ENCODE measurements around the gene ZNRF2.

ZNRF2 gene

DNA sequence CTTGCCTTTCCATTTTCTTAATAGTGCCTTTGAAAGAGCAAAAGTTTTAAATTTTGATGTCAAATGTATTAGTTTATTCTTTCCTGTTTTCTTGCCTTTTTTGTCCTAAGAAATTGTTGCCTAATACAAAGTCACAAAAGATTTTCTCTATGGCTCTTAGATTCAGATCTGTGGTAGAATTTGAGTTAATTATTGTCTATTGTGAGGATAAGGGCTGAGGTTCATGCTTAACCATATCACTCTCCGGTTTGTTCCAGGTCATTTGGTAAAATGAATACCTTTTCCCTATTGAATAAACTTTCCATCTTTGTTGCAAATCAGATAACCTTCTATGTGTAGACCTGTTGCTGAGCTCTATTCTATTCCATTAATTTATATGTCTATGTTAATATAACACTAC, 98.2 kb downstream of the ZNRF2 start:
- TF ChIP-seq, protein P1, sequence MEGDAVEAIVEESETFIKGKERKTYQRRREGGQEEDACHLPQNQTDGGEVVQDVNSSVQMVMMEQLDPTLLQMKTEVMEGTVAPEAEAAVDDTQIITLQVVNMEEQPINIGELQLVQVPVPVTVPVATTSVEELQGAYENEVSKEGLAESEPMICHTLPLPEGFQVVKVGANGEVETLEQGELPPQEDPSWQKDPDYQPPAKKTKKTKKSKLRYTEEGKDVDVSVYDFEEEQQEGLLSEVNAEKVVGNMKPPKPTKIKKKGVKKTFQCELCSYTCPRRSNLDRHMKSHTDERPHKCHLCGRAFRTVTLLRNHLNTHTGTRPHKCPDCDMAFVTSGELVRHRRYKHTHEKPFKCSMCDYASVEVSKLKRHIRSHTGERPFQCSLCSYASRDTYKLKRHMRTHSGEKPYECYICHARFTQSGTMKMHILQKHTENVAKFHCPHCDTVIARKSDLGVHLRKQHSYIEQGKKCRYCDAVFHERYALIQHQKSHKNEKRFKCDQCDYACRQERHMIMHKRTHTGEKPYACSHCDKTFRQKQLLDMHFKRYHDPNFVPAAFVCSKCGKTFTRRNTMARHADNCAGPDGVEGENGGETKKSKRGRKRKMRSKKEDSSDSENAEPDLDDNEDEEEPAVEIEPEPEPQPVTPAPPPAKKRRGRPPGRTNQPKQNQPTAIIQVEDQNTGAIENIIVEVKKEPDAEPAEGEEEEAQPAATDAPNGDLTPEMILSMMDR (IDR thresholded peaks at IDR 0.05; ENCODE audit: insufficient read depth, low read length, poor library complexity, severe bottlenecking), result no peak
- Histone ChIP-seq H3K36me3 (ENCODE audit: control insufficient read depth, insufficient read depth, low read length) (no peaks in the 10 kb centered on the region), H3K4me3 (replicated peaks; ENCODE audit: low read depth, low read length) (no peak overlapping the region)

DNA sequence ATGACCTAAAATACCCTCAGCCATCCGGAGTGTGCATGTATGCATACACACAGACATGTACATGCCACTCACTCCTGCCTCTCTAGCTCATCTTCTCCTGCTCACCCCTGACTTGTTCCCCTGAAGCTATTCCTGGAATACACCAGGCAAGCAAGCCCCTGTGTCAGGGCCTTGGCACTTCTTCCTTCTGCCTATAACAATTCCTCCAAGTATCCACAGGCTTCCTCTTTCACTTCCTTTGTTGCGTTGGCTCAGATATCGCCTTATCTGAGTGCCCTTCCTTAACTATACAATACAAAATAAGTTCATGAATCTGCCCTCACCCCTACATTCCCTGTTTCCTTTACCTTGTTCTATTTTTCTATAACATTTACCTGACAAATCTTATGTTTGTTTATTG, 105.4 kb downstream of the ZNRF2 start:
- H3K4me3 ChIP-seq (replicated peaks; ENCODE audit: low read depth, low read length), result no peak overlapping the region
- no peak for DNase-seq (ENCODE audit: extremely low read depth, insufficient read length)

More for the DNA sequence above, 98.2 kb downstream of the ZNRF2 start:
- no peak for DNase-seq (ENCODE audit: extremely low read depth, insufficient read length)
- H3K27me3 ChIP-seq (replicated peaks; ENCODE audit: control insufficient read depth, insufficient read depth, low read length), result no peaks in the 10 kb centered on the region

DNA sequence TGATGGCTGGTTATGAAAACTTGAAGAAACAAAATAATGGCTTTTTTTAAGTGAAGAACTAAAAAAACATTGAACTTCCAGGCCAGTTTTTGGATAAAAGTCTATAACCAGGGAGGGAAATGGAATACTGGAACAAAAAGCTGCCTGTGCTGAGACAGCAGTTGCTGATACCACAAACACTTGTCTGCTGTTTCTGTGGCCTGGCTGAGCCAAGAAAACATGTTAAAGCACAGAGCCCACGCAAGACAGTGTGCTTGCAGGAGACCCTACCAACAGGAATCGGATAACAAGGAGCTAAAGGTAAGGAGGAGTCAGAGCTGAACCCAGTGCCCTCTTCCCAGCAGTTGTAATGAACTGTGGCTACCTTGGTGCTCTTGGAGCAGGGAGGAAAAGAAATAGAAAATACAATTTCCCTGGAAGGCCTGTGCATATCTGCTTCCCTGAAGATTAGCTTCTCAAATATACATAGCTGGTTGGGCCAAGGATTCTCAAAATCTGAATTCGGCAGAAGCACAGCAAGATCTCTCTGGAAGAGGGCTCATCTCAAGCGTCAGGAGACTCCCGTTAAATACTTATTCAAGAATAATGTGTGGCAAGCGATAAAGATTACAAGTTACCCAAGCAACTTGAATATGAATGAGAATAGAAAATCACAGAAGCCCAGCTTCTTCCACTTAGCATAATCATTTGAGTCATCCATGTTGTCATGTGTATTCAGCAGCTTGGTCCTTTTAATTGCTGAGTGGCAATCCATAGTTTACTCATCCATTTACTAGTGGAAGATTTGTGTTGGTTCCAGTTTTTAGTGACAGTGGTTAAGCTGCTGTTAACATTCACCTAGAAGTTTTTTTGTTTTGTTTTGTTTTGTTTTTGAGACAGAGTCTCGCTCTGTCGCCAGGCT, 106.6 kb downstream of the ZNRF2 start:
- Histone ChIP-seq H3K27me3 (replicated peaks; ENCODE audit: control insufficient read depth, insufficient read depth, low read length) (no peaks in the 10 kb centered on the region), H3K4me3 (replicated peaks; ENCODE audit: low read depth, low read length) (no peak overlapping the region), H3K36me3 (ENCODE audit: control insufficient read depth, insufficient read depth, low read length) (no peaks in the 10 kb centered on the region)
- no peak for DNase-seq (ENCODE audit: extremely low read depth, insufficient read length)
- TF ChIP-seq, protein P1 (IDR thresholded peaks at IDR 0.05; ENCODE audit: insufficient read depth, low read length, poor library complexity, severe bottlenecking), result no peak

More for the DNA sequence above, 105.4 kb downstream of the ZNRF2 start:
- Histone ChIP-seq H3K27me3 (replicated peaks; ENCODE audit: control insufficient read depth, insufficient read depth, low read length) (no peaks in the 10 kb centered on the region), H3K36me3 (ENCODE audit: control insufficient read depth, insufficient read depth, low read length) (no peaks in the 10 kb centered on the region)
- TF ChIP-seq, protein P1 (IDR thresholded peaks at IDR 0.05; ENCODE audit: insufficient read depth, low read length, poor library complexity, severe bottlenecking), result no peak

DNA sequence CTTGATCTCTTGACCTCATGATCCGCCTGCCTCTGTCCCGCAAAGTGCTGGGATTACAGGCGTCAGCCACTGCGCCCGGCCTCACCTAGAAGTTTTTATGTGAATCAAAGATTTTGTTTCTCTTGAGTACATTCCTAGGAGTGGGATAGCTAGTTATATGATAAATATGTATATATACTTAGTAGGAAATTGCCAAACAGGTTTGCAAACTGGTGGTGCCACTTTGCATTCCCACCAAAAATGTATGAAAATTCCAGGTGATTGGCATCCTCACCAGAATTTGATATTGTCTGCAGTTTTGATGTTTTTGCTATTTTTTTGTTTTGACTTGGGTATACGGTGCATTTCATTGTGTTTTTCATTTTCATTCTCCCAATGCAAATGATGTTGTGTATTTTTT, 107.4 kb downstream of the ZNRF2 start:
- Histone ChIP-seq H3K27me3 (replicated peaks; ENCODE audit: control insufficient read depth, insufficient read depth, low read length) (no peaks in the 10 kb centered on the region), H3K4me3 (replicated peaks; ENCODE audit: low read depth, low read length) (no peak overlapping the region), H3K36me3 (ENCODE audit: control insufficient read depth, insufficient read depth, low read length) (no peaks in the 10 kb centered on the region)
- TF ChIP-seq, protein P1 (IDR thresholded peaks at IDR 0.05; ENCODE audit: insufficient read depth, low read length, poor library complexity, severe bottlenecking), result no peak
- DNase-seq (ENCODE audit: extremely low read depth, insufficient read length), result no peak

DNA sequence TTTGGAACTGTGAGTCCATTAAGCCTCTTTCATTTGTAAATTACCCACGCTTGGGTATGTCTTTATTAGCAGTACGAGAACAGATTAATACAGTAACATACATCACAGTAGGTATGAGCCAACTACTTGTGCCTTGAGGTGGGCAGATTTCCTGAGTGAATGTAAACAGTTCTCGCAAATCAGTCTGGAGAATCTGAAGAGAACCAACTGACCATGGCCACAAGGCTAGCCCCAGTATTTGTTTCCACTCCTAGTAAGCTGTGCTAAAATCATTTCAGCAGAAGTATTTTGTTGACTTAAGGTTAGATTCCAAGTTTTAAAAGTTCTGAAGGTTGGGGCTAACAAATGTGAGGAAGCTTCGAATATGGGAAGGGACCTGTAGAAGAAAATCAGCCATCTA, 111.3 kb downstream of the ZNRF2 start:
- no peaks in the 10 kb centered on the region for H3K27me3 ChIP-seq (replicated peaks; ENCODE audit: control insufficient read depth, insufficient read depth, low read length)
- H3K36me3 ChIP-seq (ENCODE audit: control insufficient read depth, insufficient read depth, low read length), result no peaks in the 10 kb centered on the region
- TF ChIP-seq, protein P1 (IDR thresholded peaks at IDR 0.05; ENCODE audit: insufficient read depth, low read length, poor library complexity, severe bottlenecking), result no peak
- no peak overlapping the region for H3K4me3 ChIP-seq (replicated peaks; ENCODE audit: low read depth, low read length)
- DNase-seq (ENCODE audit: extremely low read depth, insufficient read length), result no peak

All from GM06990 (cell line).